Uterine smooth muscle cell (primary cell): ENCODE results near the gene ALAS2. TPM values are rescaled to one million over a fixed set of nuclear protein-coding genes. Genes with fewer than 3 reads are reported as not detected.

Experiments
- total RNA-seq: library from RNA; depleted of rRNA; stranded (reverse); fragments of >200 nt; gene quantifications from 2 replicates; pipeline ENCODE4 v1.2.3, GENCODE V29; 2014

Gene ALAS2, protein sequence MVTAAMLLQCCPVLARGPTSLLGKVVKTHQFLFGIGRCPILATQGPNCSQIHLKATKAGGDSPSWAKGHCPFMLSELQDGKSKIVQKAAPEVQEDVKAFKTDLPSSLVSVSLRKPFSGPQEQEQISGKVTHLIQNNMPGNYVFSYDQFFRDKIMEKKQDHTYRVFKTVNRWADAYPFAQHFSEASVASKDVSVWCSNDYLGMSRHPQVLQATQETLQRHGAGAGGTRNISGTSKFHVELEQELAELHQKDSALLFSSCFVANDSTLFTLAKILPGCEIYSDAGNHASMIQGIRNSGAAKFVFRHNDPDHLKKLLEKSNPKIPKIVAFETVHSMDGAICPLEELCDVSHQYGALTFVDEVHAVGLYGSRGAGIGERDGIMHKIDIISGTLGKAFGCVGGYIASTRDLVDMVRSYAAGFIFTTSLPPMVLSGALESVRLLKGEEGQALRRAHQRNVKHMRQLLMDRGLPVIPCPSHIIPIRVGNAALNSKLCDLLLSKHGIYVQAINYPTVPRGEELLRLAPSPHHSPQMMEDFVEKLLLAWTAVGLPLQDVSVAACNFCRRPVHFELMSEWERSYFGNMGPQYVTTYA
- total RNA-seq, result not detected in 2 replicates

DNA sequence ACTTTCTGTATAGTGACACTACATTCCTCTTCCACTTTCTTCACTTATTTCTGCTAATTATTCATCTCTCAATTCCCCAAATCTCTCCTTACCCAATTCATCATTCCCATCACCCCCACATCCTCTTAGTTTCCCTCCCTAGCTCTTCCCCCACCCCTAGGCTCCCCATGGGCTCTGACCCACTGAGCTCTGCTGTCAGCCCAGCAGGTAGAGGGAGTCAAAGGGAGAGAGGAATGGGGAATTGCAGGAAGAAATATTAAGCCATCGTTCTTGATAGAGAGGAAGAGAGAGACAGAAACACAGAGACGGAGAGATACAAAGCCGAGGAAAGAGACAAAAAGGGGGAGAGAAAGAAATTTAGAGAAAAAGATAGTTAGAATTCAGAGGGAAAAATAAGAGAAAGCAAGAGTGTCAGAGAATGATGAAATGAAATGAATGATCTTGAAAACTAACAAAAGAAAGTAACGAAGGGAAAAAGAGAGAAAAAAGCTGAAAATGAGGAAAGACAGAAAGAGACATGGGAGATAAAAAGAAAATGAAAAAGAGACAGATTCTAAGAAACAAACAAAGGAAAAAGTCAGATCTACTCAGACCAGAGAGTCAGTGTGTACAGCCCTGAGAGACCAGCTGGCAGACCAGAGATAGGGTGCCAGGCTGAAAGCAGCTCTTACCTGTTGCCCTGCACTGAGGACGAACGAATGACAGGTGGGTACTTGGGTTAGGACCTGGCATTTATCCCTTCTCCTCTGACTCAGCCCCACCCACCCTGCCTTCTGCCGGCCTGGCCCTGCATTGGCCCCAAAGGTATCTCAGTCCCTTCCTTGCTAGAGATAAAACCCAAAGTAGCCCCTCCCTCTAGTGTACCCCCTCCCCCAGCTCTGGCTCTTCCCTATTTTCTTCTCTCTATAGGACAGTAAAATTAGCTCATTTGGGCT is at the start of gene ALAS2:
TSS of gene ALAS2 (minus strand) at position 707 of the 935 bp plus-strand sequence. CDS start 4,977 bp downstream, outside the sequence.

DNA sequence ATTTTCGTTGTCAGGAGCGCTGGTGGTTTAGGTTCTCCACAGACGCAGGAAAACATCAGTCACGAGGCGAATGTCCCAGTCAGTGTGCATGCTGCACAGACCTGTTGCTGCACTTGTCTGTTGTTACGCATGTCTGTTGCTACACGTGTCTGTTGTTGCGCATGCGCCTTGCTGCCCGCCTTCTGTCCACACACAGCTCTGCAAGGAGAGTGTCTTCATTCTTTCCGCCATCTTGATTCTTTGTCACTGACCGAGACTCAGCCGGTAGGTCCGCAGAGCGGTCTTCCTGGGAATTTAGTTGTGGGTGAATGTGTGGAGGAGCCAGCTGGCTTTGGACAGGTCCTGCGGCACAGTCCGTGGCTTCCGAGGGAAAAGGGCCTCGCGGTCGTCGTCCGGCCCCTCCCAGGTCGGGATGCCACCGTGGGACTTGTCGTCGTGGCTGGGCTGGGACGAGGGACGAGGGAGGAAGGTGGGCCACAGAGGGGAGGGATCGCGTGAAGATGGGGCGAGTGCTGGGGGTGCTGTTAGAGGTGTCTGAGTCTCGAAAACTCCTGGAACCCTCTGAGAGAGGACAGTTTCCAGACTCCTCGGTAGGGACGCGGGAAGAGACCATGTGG is 44.2 kb upstream of the ALAS2 start, which contains the start of gene PAGE2B:
TSS of gene PAGE2B (plus strand) at position 180 of the 617 bp plus-strand sequence. CDS start 1,012 bp downstream, outside the sequence.

DNA sequence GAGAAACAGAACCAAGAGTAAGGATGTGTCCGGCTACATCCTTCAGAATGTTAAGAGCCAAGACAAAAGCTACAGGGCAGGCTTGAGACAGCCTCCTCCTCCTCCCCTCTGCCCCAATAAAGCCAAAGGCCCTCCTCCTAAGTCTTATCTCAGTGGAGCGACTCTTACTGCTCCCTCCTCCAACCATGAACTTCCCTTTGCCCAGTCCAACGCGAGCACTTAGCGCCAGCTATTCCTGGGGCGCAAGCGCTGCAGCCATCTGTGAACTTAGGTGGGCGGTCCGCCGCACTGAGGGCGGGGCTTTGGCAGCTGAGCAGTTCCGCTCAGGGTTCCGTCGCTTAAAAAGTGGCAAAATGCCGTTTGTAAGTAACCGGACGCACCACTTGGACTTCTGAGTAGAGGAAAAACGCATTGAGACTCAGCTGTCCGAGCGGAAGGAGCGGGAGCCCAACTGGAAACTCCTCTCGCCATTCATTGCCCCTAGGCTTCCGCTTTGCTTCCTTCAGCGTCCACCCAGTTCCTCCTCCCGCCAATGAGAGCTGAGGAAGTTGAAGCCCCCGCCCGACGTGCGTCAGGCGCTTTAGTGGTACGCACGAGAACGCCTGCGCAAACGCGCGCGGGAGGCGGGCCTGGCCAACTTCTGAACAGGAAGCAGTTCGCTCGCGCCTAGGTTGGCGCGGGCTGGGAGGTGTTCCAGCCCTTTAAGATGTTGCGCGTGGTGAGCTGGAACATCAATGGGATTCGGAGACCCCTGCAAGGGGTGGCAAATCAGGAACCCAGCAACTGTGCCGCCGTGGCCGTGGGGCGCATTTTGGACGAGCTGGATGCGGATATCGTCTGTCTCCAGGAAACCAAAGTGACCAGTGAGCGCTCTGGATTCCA is 30.8 kb downstream of the ALAS2 start, which contains the start of gene APEX2:
TSS of gene APEX2 (plus strand) at position 647 of the 882 bp plus-strand sequence. CDS start at position 707, 60 bp downstream.

DNA sequence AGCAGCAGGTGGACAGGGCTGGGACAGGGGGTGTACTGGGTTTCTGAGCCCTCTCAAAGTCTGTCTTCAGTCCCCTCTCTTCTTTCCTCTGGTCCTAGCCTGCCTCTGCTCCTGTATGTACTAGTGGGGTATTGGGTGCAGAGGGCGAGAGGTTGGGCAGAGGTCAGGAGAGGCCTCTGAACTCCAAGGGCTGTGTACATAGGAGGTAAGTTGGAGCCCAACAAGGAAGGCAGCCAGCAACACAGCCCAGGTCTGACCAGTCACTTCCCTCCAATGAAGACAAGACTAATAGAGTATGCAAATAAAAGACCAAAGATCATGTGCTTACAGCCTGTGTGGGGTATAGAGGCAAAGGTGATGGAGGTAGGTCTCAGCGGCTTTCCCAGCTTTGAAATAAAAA is 36.7 kb downstream of the ALAS2 start, which contains the start of gene PFKFB1:
TSS of gene PFKFB1 (minus strand) at position 90 of the 400 bp plus-strand sequence. CDS start 181 bp downstream, outside the sequence.

Other genes with a start within 250 kb of the ALAS2 start
- not detected in 2 replicates for gene ITIH6, start 232.7 kb downstream of the ALAS2 start, total RNA-seq
- gene MAGED2, start 223.2 kb downstream of the ALAS2 start, total RNA-seq, result 170 and 311 TPM in 2 replicates
- 6.8 and 20.1 TPM in 2 replicates for gene TRO, start 110.2 kb downstream of the ALAS2 start, total RNA-seq
- 0.11 TPM in 1 of 2 replicates, not detected in the other for gene PFKFB1, start 36.8 kb downstream of the ALAS2 start, total RNA-seq
- gene APEX2, start 30.6 kb downstream of the ALAS2 start, total RNA-seq, result 5.7 and 7.4 TPM in 2 replicates
- not detected in 2 replicates for gene PAGE2B, start 44.1 kb upstream of the ALAS2 start, total RNA-seq
- gene PAGE2, start 58.0 kb upstream of the ALAS2 start, total RNA-seq, result not detected in 2 replicates
- not detected in 2 replicates for gene PAGE5, start 189.4 kb upstream of the ALAS2 start, total RNA-seq
- gene PAGE3, start 233.9 kb upstream of the ALAS2 start, total RNA-seq, result not detected in 2 replicates